Calu3 (cell line): ENCODE results near the gene RPH3AL. TPM values are rescaled to one million over a fixed set of nuclear protein-coding genes. Genes with fewer than 3 reads are reported as not detected.
"Not testable (repeated sequence)": the region's sequence is repeated elsewhere in the genome, so short reads cannot be mapped to it uniquely, and the experiment has no call there.

Experiments
- BruUV-seq: library from RNA; stranded (reverse); fragments of 400-500 nt; replicated peaks from 2 replicates; lab custom pipeline; 2021; lab: Mats Ljungman, UMichigan
- CTCF ChIA-PET: fragments of 300-600 bp; sonication (Branson Sonifier 250); formaldehyde crosslinking; loops from one replicate; lab custom pipeline; 2022; ENCODE audit warnings: antibody characterized with exemption; lab: Charles Lee
- DNase-seq: peaks from one replicate; pipeline ENCODE4 v3.0.0; 2022
- H3K27ac Mint-ChIP-seq: one replicate; pipeline ENCODE4 v1.8.0; 2022; ENCODE audit warnings: mixed read lengths; ENCODE audit not compliant: unreplicated experiment
- H3K27me3 Mint-ChIP-seq: one replicate; pipeline ENCODE4 v1.8.0; 2022; ENCODE audit warnings: mixed read lengths; ENCODE audit not compliant: unreplicated experiment
- H3K36me3 Mint-ChIP-seq: one replicate; pipeline ENCODE4 v1.8.0; 2022; ENCODE audit warnings: mild to moderate bottlenecking, moderate library complexity, mixed read lengths; ENCODE audit not compliant: insufficient read depth, unreplicated experiment
- H3K4me1 Mint-ChIP-seq: one replicate; pipeline ENCODE4 v1.8.0; 2022; ENCODE audit warnings: mild to moderate bottlenecking, low read depth, mixed read lengths; ENCODE audit not compliant: unreplicated experiment
- H3K4me3 Mint-ChIP-seq: one replicate; pipeline ENCODE4 v1.8.0; 2022; ENCODE audit warnings: mild to moderate bottlenecking, low read depth, moderate library complexity, mixed read lengths; ENCODE audit not compliant: unreplicated experiment
- H3K9me3 Mint-ChIP-seq: one replicate; pipeline ENCODE4 v1.8.0; 2022; ENCODE audit warnings: low read depth, mixed read lengths; ENCODE audit not compliant: unreplicated experiment
- CTCF ChIP-seq: fragments of 200-600 bp; IDR thresholded peaks from one replicate; pipeline ENCODE4 v1.8.0; 2022; ENCODE audit warnings: antibody characterized with exemption; ENCODE audit not compliant: unreplicated experiment
- intact Hi-C: fragments of 100-400 bp; cut with micrococcal nuclease; formaldehyde crosslinking; loops from one replicate; pipeline ENCODE4 v1.10.0; 2022; ENCODE audit not compliant: unreplicated experiment
- total RNA-seq: library from RNA; stranded (reverse); gene quantifications from 2 replicates; pipeline ENCODE4 v1.2.3, GENCODE V29; 2022

RPH3AL gene
- total RNA-seq, 1 experiment from 2014 or later, result 14.1 TPM

DNA sequence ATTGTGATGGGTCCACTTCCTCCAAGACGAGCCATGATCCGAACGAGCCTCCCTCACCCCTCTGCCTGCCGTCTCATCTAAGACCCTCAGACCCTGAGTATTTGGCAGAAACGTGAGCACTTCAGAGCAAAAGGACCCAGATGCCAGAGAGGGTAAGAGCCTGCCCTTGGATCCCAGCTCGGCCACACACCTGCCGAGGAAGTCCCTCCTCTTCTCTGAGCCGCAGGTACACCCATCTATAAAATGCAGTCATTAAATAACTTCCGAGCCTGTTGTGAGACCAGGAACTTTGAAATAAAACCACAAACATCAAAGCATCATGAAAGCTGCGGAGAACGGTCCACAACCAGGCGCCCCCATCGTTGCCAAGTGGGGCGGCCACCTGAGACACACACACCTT is 106.4 kb downstream of the RPH3AL start:
- no peaks in the 10 kb centered on the region for H3K4me1 Mint-ChIP-seq
- intact Hi-C loops, result no loop called here
- CTCF ChIA-PET, result no interaction called here
- H3K4me3 Mint-ChIP-seq, result no peak overlapping the region
- H3K36me3 Mint-ChIP-seq, result no peaks in the 10 kb centered on the region
- peaks cover 5% of the 10 kb centered on the region for H3K9me3 Mint-ChIP-seq
- TF ChIP-seq CTCF, result no peak
- H3K27me3 Mint-ChIP-seq, result no peaks in the 10 kb centered on the region
- H3K27ac Mint-ChIP-seq, result no peak overlapping the region
- no peak for DNase-seq
- BruUV-seq, result no TSS peak

DNA sequence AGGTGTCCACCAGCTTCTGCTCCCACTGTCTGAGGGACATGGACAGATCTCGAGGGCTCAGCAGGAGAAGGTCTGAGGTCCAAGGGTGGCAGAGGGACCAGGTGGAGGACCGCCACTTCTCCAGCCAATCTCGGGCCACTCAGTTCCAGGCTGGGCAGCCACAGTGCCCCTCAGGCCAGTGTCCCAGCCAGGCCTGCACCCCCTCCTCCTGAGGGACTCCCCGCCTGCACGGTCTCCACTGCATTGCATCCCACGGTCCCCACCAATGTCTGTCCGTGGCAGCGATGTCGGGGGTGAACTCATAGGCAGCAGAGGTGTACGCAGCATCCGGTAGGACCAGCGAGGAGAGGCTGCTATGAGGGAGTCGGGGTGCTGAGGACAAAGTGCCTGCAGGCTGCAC is 107.0 kb downstream of the RPH3AL start:
- Mint-ChIP-seq H3K36me3 (no peaks in the 10 kb centered on the region), H3K27me3 (no peaks in the 10 kb centered on the region), H3K4me1 (no peaks in the 10 kb centered on the region), H3K4me3 (no peak overlapping the region), H3K27ac (no peak overlapping the region), H3K9me3 (peaks cover 5% of the 10 kb centered on the region)
- intact Hi-C loops, result no loop called here
- TF ChIP-seq CTCF, result no peak
- no peak for DNase-seq
- no TSS peak for BruUV-seq
- CTCF ChIA-PET, result no interaction called here

DNA sequence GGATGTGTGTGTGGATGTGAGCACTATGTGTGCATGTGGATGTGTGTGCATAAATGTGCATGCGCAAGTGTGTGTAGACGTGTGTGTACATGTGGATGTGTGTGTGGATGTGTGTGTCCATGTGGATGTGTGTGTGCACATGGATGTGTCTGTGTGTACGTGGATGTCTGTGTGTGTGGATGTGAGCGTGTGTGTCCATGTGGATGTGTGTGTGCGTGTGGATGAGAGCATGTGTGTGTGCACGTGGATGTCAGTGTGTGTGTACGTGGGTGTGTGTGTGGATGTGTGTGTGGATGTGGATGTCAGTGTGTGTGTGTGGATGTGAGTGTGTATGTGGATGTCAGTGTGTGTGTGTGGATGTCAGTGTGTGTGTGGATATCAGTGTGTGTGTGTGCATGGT is 107.6 kb downstream of the RPH3AL start:
- no peak for TF ChIP-seq CTCF
- no TSS peak for BruUV-seq
- Mint-ChIP-seq H3K36me3 (no peaks in the 10 kb centered on the region), H3K9me3 (peaks cover 5% of the 10 kb centered on the region), H3K27ac (no peak overlapping the region), H3K27me3 (no peaks in the 10 kb centered on the region), H3K4me1 (no peaks in the 10 kb centered on the region), H3K4me3 (no peak overlapping the region)
- DNase-seq, result no peak
- CTCF ChIA-PET, result no interaction called here
- intact Hi-C loops, result no loop called here

GRCh38 chr17:243924-244323 is 108.7 kb downstream of the RPH3AL start:
- H3K27me3 Mint-ChIP-seq, intact Hi-C loops, H3K36me3 Mint-ChIP-seq, H3K4me1 Mint-ChIP-seq, H3K4me3 Mint-ChIP-seq, DNase-seq, BruUV-seq, CTCF ChIA-PET, H3K9me3 Mint-ChIP-seq: not testable (repeated sequence)
- H3K27ac Mint-ChIP-seq, result peak overlapping the region; percentile 25

DNA sequence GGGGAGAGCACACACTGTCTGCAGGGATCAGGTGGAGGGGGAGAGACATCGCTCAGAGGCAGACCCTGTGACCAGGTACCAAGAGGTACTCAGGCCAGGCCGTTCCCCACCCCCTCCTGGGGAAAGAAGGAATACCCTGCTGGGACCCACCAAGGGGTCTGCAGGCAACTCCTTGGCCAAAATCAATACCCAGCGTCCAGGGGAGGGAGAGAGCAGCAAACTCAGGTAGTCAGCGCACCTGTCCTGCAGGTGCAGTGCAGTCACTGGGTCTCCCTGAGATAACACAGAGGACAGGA is 113.7 kb downstream of the RPH3AL start:
- CTCF ChIA-PET, result no interaction called here
- Mint-ChIP-seq H3K4me3 (no peak overlapping the region), H3K4me1 (no peaks in the 10 kb centered on the region), H3K9me3 (no peaks in the 10 kb centered on the region), H3K36me3 (no peaks in the 10 kb centered on the region), H3K27me3 (no peaks in the 10 kb centered on the region), H3K27ac (no peak overlapping the region)
- BruUV-seq, result no TSS peak
- TF ChIP-seq CTCF, result no peak
- intact Hi-C loops, result no loop called here
- no peak for DNase-seq
